ENCODE results near the gene LRP1B.

The LRP1B gene

GRCh38 chr2:140687825-140688224 is 1443.0 kb downstream of the LRP1B start:
- DNase-seq (no peak), ATAC-seq (ENCODE audit: insufficient read depth, low read depth) (no peak)
- Histone ChIP-seq H4K20me1 (ENCODE audit: insufficient read depth, low read length) (no peaks in the 10 kb centered on the region), H2AFZ (ENCODE audit: low read depth, low read length) (no peak overlapping the region), H3K9ac (ENCODE audit: low read depth, low read length) (no peak overlapping the region), H3K27ac (ENCODE audit: low read length) (no peak overlapping the region), H3K27me3 (ENCODE audit: insufficient read depth, low read length, poor library complexity) (no peaks in the 10 kb centered on the region), H3K36me3 (ENCODE audit: insufficient read depth, low read length) (no peaks in the 10 kb centered on the region), H3K4me2 (ENCODE audit: insufficient read depth, low read length) (no peak overlapping the region), H3K4me3 (ENCODE audit: low read depth in 1 of 2, low read length in 2 of 2) (no peak overlapping the region), H3K79me2 (ENCODE audit: insufficient read depth, low read length) (no peaks in the 10 kb centered on the region), H3K4me1 (ENCODE audit: insufficient read depth, low read length) (no peaks in the 10 kb centered on the region; the same call in 1 of the 2 replicates), H3K9me3 (ENCODE audit: insufficient read depth, low read length, severe bottlenecking) (no peaks in the 10 kb centered on the region)
- TF ChIP-seq CTCF (IDR thresholded peaks at IDR 0.05; ENCODE audit: borderline replicate concordance, extremely low read depth, low read length, poor library complexity, severe bottlenecking) (no peak), EZH2 (IDR thresholded peaks at IDR 0.05; ENCODE audit: borderline replicate concordance, low read depth, low read length, severe bottlenecking) (no peak)

GRCh38 chr2:140683658-140684057 is 1447.2 kb downstream of the LRP1B start:
- Histone ChIP-seq H3K27ac (ENCODE audit: low read length) (no peak overlapping the region), H3K27me3 (ENCODE audit: insufficient read depth, low read length, poor library complexity) (no peaks in the 10 kb centered on the region), H2AFZ (ENCODE audit: low read depth, low read length) (no peak overlapping the region), H3K9ac (ENCODE audit: low read depth, low read length) (no peak overlapping the region), H3K4me2 (ENCODE audit: insufficient read depth, low read length) (no peak overlapping the region), H3K4me3 (ENCODE audit: low read depth in 1 of 2, low read length in 2 of 2) (no peak overlapping the region), H3K9me3 (ENCODE audit: insufficient read depth, low read length, severe bottlenecking) (no peaks in the 10 kb centered on the region), H3K36me3 (ENCODE audit: insufficient read depth, low read length) (no peaks in the 10 kb centered on the region), H3K79me2 (ENCODE audit: insufficient read depth, low read length) (no peaks in the 10 kb centered on the region), H4K20me1 (ENCODE audit: insufficient read depth, low read length) (no peaks in the 10 kb centered on the region), H3K4me1 (ENCODE audit: insufficient read depth, low read length) (no peaks in the 10 kb centered on the region; the same call in 1 of the 2 replicates)
- ATAC-seq (ENCODE audit: insufficient read depth, low read depth) (no peak), DNase-seq (no peak)
- TF ChIP-seq EZH2 (IDR thresholded peaks at IDR 0.05; ENCODE audit: borderline replicate concordance, low read depth, low read length, severe bottlenecking) (no peak), CTCF (IDR thresholded peaks at IDR 0.05; ENCODE audit: borderline replicate concordance, extremely low read depth, low read length, poor library complexity, severe bottlenecking) (no peak)

GRCh38 chr2:140680862-140681261 is 1450.0 kb downstream of the LRP1B start:
- H3K4me2 ChIP-seq (ENCODE audit: insufficient read depth, low read length) = no peak overlapping the region
- no peak overlapping the region for H3K9ac ChIP-seq (ENCODE audit: low read depth, low read length)
- no peaks in the 10 kb centered on the region for H3K36me3 ChIP-seq (ENCODE audit: insufficient read depth, low read length)
- DNase-seq (no peak), ATAC-seq (ENCODE audit: insufficient read depth, low read depth) (no peak)
- no peaks in the 10 kb centered on the region for H3K79me2 ChIP-seq (ENCODE audit: insufficient read depth, low read length)
- no peak overlapping the region for H3K27ac ChIP-seq (ENCODE audit: low read length)
- no peaks in the 10 kb centered on the region for H3K27me3 ChIP-seq (ENCODE audit: insufficient read depth, low read length, poor library complexity)
- no peaks in the 10 kb centered on the region for H4K20me1 ChIP-seq (ENCODE audit: insufficient read depth, low read length)
- no peaks in the 10 kb centered on the region; the same call in 1 of the 2 replicates for H3K4me1 ChIP-seq (ENCODE audit: insufficient read depth, low read length)
- TF ChIP-seq EZH2 (IDR thresholded peaks at IDR 0.05; ENCODE audit: borderline replicate concordance, low read depth, low read length, severe bottlenecking) = no peak
- TF ChIP-seq CTCF (IDR thresholded peaks at IDR 0.05; ENCODE audit: borderline replicate concordance, extremely low read depth, low read length, poor library complexity, severe bottlenecking) = no peak
- no peaks in the 10 kb centered on the region for H3K9me3 ChIP-seq (ENCODE audit: insufficient read depth, low read length, severe bottlenecking)
- no peak overlapping the region for H2AFZ ChIP-seq (ENCODE audit: low read depth, low read length)
- no peak overlapping the region for H3K4me3 ChIP-seq (ENCODE audit: low read depth in 1 of 2, low read length in 2 of 2)

- no peaks in the 10 kb centered on the region for H3K4me1 ChIP-seq (ENCODE audit: insufficient read depth, low read length)
- no peak overlapping the region for H3K9ac ChIP-seq (ENCODE audit: low read depth, low read length)
- no peaks in the 10 kb centered on the region for H3K27me3 ChIP-seq (ENCODE audit: insufficient read depth, low read length, poor library complexity)
- TF ChIP-seq EZH2 (IDR thresholded peaks at IDR 0.05; ENCODE audit: borderline replicate concordance, low read depth, low read length, severe bottlenecking) (no peak), CTCF (IDR thresholded peaks at IDR 0.05; ENCODE audit: borderline replicate concordance, extremely low read depth, low read length, poor library complexity, severe bottlenecking) (no peak)
- no peak for DNase-seq
- H3K27ac ChIP-seq (ENCODE audit: low read length) = no peak overlapping the region
- H3K9me3 ChIP-seq (ENCODE audit: insufficient read depth, low read length, severe bottlenecking) = no peaks in the 10 kb centered on the region
- no peak overlapping the region for H3K4me3 ChIP-seq (ENCODE audit: low read depth in 1 of 2, low read length in 2 of 2)
- no peak overlapping the region for H2AFZ ChIP-seq (ENCODE audit: low read depth, low read length)
- H3K79me2 ChIP-seq (ENCODE audit: insufficient read depth, low read length) = no peaks in the 10 kb centered on the region
- H3K36me3 ChIP-seq (ENCODE audit: insufficient read depth, low read length) = no peaks in the 10 kb centered on the region
- no peak overlapping the region for H3K4me2 ChIP-seq (ENCODE audit: insufficient read depth, low read length)
- ATAC-seq (ENCODE audit: insufficient read depth, low read depth) = no peak
- no peaks in the 10 kb centered on the region for H4K20me1 ChIP-seq (ENCODE audit: insufficient read depth, low read length)
These were observed 1451.1 kb downstream of the LRP1B start for GRCh38 chr2:140679752-140680151.

Measured in DND-41 (cell line).